Measurements from ENCODE around the gene C16orf74. TPM values are rescaled to one million over a fixed set of nuclear protein-coding genes. Genes with fewer than 3 reads are reported as not detected.

Gene C16orf74
- total RNA-seq, 4 donors from 2014 or later = 1.3 TPM; not detected in 3

DNA sequence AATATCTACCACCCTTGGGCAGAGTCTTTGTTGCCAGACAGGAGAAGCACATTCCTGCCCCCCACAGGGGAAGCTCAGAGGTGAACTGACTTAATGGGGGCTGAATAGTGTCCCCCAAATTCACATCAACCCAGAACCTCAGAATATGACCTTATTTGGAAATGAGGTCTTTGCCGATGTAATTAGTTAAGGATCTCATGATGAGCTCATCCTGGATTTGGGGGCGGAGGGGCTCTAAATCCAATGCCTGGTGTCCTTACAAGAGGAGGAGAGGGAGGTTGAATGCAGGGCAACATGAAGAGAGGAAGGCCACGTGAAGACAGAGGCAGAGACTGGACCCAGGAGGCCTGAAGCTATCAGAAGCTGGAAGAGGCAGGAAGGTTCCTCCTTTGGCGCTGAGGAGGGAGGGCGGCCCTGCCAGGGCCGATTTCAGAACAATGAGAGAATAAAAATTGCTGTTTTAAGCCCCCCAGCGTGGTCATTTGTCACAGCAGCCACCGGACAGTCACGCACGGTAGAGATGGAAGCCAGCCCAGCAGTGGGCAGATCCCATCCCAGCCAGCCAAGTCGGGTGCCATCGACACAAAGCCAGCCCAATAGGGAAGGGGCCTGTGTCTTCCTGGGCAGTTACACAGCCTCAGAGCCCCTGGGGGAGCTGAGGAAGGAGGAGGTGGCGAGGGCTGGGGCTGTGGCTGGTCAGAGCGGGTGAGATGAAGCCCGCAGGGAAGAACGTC lies 21.3 kb downstream of the C16orf74 start:
- Histone ChIP-seq H3K36me3 (no peaks in the 10 kb centered on the region), H3K9me3 (no peaks in the 10 kb centered on the region), H3K27me3 (peaks cover 0 to 5% (median 3%) of the 10 kb centered on the region in 3 donors), H3K4me1 (no peaks in the 10 kb centered on the region), H3K4me3 (no peak overlapping the region), H3K27ac (no peak overlapping the region)
- intact Hi-C loops (cut with DNase I; ENCODE audit: low total_unique reads) (no loop called here), in situ Hi-C loops (cut with MboI; ENCODE audit: low sequenced_read_pairs in 4 of 4) (no loop called here)
- ATAC-seq (no peak), DNase-seq (no peak)
- TF ChIP-seq POLR2A (IDR thresholded peaks at IDR 0.05) = no peak
- TF ChIP-seq, protein P1, sequence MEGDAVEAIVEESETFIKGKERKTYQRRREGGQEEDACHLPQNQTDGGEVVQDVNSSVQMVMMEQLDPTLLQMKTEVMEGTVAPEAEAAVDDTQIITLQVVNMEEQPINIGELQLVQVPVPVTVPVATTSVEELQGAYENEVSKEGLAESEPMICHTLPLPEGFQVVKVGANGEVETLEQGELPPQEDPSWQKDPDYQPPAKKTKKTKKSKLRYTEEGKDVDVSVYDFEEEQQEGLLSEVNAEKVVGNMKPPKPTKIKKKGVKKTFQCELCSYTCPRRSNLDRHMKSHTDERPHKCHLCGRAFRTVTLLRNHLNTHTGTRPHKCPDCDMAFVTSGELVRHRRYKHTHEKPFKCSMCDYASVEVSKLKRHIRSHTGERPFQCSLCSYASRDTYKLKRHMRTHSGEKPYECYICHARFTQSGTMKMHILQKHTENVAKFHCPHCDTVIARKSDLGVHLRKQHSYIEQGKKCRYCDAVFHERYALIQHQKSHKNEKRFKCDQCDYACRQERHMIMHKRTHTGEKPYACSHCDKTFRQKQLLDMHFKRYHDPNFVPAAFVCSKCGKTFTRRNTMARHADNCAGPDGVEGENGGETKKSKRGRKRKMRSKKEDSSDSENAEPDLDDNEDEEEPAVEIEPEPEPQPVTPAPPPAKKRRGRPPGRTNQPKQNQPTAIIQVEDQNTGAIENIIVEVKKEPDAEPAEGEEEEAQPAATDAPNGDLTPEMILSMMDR (IDR thresholded peaks at IDR 0.05 in 4 of 5, conservative IDR thresholded peaks at IDR 0.05 in 1 of 5) = no peak

DNA sequence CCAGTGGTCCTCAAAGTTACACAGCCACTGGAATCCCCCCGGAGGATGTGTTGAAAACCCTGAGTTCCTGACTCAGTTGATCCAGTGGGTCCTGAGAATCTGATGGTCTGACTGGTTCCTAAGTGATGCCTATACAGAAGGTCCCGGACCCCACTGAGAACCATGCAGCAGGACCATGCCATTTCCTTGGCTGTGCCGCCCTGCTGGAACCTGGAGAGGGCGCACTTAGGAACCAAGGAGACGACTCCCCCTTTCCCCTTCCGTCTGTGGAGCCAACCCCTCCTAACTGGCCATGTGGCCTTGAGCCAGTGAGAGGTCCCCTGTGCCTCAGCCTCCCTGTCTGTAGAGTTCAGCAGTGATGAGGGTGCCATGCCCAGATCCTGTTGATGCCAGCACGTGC lies 22.0 kb downstream of the C16orf74 start:
- H3K9me3 ChIP-seq = no peaks in the 10 kb centered on the region
- intact Hi-C loops (cut with DNase I; ENCODE audit: low total_unique reads) = no loop called here
- DNase-seq (no peak), ATAC-seq (no peak)
- in situ Hi-C loops (cut with MboI; ENCODE audit: low sequenced_read_pairs in 4 of 4) = no loop called here
- H3K4me3 ChIP-seq = no peak overlapping the region
- TF ChIP-seq POLR2A (IDR thresholded peaks at IDR 0.05) = no peak
- TF ChIP-seq, protein P1 (IDR thresholded peaks at IDR 0.05 in 4 of 5, conservative IDR thresholded peaks at IDR 0.05 in 1 of 5) = no peak
- no peaks in the 10 kb centered on the region for H3K4me1 ChIP-seq
- H3K27ac ChIP-seq = no peak overlapping the region
- H3K27me3 ChIP-seq = peaks cover 0 to 5% (median 3%) of the 10 kb centered on the region in 3 donors
- H3K36me3 ChIP-seq = no peaks in the 10 kb centered on the region

DNA sequence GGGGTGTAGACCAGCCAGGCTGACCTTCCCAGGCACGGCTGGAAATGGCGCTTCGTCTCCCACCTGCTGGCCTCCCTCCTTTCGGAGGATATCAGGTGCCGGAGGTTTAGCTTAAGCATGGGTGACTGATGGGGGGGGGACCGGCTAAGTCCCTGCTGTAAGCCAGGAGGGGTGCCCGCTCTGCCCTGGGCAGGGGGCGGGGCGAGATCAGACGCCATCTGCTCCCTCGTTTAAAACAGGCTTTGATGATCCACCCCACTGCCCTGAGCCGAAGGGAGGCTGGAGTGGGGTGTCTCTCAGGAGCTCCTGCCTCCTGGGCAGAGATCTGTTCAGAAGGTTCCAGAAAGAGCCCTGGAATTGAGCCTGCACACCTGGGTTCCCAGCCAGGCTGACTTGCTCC lies 26.0 kb downstream of the C16orf74 start:
- H3K36me3 ChIP-seq = no peaks in the 10 kb centered on the region
- in situ Hi-C loops (cut with MboI; ENCODE audit: low sequenced_read_pairs in 4 of 4) = loop anchor here in 1 of 4 donors (25.0 kb wide), 2 partner anchors 313 to 463 kb away; no protein-coding TSS in a partner anchor
- H3K27me3 ChIP-seq = peaks cover 0 to 5% (median 3%) of the 10 kb centered on the region in 3 donors
- peaks cover 20 to 21% of the 10 kb centered on the region in 2 donors for H3K4me1 ChIP-seq
- DNase-seq (no peak), ATAC-seq (no peak)
- no peak overlapping the region for H3K27ac ChIP-seq
- H3K4me3 ChIP-seq = no peak overlapping the region
- TF ChIP-seq POLR2A (IDR thresholded peaks at IDR 0.05) = no peak
- TF ChIP-seq, protein P1 (IDR thresholded peaks at IDR 0.05 in 4 of 5, conservative IDR thresholded peaks at IDR 0.05 in 1 of 5) = no peak
- no peaks in the 10 kb centered on the region for H3K9me3 ChIP-seq
- intact Hi-C loops (cut with DNase I; ENCODE audit: low total_unique reads) = no loop called here

DNA sequence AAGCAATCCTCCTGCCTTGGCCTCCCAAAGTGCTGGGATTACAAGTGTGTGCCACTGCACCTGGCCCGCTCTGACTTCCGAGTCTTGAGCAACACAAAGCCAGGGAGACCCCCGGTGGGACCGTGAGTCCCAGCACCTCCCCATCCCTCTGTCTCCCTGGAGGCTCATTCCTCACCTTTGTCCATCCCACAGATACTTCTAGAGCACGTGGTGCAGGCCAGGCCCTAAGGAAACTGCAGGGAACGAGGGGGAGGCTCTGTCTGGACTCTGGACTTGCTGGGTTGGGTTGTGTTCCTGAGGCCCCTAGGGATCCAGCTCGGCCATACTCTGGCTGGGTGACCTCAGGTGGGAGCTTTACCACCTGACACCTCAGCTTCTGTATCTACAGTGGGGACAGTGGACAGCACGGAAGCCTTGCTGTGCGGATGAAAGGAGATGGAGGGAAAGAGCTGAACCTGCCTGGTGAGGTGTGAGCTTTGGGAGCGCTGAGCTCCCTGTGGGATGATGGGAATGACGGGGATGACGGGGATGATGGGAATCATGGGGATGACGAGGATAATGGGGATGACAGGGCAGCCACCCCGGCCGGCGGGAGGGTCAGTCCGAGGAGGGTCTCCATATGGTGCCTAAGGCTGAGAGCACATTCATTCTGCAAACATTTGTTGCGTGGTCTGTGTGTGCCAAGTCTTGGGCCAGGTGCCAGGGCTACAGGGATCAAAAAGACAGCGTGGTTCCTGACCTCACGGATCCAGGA lies 26.6 kb downstream of the C16orf74 start:
- no peak for ATAC-seq
- intact Hi-C loops (cut with DNase I; ENCODE audit: low total_unique reads) (no loop called here), in situ Hi-C loops (cut with MboI; ENCODE audit: low sequenced_read_pairs in 4 of 4) (loop anchor here in 1 of 4 donors (25.0 kb wide), 2 partner anchors 312 to 462 kb away; no protein-coding TSS in a partner anchor)
- H3K9me3 ChIP-seq = no peaks in the 10 kb centered on the region
- H3K36me3 ChIP-seq = no peaks in the 10 kb centered on the region
- H3K27me3 ChIP-seq = peaks cover 0 to 5% (median 3%) of the 10 kb centered on the region in 3 donors
- H3K4me3 ChIP-seq = no peak overlapping the region
- H3K27ac ChIP-seq = no peak overlapping the region
- TF ChIP-seq POLR2A (IDR thresholded peaks at IDR 0.05) = no peak
- TF ChIP-seq, protein P1 (IDR thresholded peaks at IDR 0.05 in 4 of 5, conservative IDR thresholded peaks at IDR 0.05 in 1 of 5) = no peak
- DNase-seq = no peak
- H3K4me1 ChIP-seq = peaks cover 20 to 21% of the 10 kb centered on the region in 2 donors

Measured in gastrocnemius medialis (tissue), 4 donors.